Stimulated activated CD8-positive, alpha-beta memory T cell treated with anti-CD3 and anti-CD28 coated beads, Interleukin-2, amount 100 ng/mL, for 48 hours (primary cell): ENCODE measurements around the gene SLC26A11.
A peak's percentile ranks its signal among the peaks of the same experiment; 100 is the strongest.
"Not testable (repeated sequence)": the region's sequence is repeated elsewhere in the genome, so short reads cannot be mapped to it uniquely, and the experiment has no call there.

Experiments
- DNase-seq, 2 donors: peaks; one replicate each; pipeline ENCODE4 v3.0.0-alpha.2; 2020; ENCODE audit warnings: low read depth in 2 of 2

The SLC26A11 gene

GRCh38 chr17:80260791-80261158 is 40.5 kb downstream of the SLC26A11 start, which contains the start of gene RNF213:
TSS of gene RNF213 (plus strand) at chr17:80260852. CDS start at chr17:80263682, 2,830 bp downstream.
- DNase-seq = no peak

DNA sequence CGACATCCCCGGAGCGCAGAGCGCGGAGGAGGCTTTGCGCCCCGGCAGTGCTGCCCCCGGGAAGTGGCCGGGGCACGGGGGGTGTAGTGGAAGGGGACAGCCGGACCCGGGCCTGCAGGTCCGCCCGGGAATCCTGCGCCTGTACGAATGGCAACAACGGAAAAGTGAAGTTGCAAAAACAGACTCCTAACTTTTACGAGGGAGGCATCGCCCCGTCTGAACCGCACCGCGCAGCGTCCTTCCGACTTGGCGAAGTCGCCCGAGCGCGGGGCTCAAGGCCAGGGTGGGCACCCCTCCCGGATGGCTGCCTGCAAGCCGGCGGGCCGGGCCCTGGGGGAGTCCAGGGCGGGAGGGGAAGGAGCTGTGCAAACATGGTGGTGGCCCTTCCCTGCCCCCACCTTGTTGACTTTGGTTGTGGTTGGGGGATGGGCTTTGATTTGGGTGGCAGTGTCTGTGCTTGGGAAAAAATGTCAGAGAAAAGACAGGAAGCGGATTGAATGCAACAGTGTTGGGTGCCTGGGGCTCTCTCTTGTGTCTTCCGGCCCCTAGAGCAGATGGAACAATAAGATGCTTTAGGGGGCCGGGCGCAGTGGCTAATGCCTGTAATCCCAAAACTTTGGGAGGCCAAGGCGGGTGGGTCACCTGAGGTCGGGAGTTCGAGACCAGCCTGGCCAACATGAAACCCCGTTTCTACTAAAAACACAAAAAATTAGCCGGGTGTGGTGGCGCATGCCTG is 41.1 kb downstream of the SLC26A11 start:
- DNase-seq = no peak

GRCh38 chr17:80261895-80262279 is 41.7 kb downstream of the SLC26A11 start:
- no peak for DNase-seq

DNA sequence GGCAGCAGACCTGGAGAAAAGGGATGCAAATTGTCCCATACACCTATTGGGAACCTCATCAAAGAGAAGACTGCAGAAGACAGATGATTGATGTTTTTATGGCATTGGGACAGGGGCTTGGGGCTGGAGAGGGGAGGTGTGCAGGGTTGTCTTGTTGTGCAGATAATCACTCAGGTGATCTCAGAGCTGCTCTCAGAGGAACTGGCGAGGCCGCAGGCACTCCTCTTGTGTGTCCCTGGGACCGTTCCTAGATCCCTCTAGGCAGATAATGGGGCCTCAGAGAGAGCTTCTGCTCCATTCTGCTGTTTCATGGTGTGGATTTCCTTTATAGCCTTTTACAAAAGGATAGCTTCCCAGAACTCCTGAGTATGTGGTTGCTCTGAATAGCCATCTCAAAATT is 42.1 kb downstream of the SLC26A11 start:
- no peak for DNase-seq

DNA sequence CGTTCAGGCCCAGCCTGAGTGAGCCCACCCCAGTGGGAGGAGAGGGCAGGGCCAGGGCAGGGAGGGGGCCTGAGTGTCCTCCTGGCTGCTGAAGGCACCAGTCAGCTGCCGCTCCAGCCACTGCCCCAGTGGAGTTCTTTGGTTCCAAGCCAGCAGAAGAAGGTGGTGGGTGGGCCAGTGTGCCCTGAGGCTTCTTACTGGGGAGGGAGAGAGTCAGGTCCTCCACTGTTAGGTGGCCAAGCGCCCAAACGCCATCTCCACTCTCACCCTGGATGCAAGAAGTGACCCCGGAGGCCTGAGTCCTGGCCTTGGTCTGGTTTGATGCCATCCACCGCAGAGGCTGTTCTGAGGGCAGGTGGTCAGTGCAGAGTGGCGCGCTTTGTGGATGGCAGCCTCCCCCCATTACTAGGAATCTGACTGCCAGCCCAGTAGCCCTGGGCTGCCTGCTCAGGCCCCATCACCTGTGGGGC is 42.6 kb downstream of the SLC26A11 start:
- DNase-seq = no peak

DNA sequence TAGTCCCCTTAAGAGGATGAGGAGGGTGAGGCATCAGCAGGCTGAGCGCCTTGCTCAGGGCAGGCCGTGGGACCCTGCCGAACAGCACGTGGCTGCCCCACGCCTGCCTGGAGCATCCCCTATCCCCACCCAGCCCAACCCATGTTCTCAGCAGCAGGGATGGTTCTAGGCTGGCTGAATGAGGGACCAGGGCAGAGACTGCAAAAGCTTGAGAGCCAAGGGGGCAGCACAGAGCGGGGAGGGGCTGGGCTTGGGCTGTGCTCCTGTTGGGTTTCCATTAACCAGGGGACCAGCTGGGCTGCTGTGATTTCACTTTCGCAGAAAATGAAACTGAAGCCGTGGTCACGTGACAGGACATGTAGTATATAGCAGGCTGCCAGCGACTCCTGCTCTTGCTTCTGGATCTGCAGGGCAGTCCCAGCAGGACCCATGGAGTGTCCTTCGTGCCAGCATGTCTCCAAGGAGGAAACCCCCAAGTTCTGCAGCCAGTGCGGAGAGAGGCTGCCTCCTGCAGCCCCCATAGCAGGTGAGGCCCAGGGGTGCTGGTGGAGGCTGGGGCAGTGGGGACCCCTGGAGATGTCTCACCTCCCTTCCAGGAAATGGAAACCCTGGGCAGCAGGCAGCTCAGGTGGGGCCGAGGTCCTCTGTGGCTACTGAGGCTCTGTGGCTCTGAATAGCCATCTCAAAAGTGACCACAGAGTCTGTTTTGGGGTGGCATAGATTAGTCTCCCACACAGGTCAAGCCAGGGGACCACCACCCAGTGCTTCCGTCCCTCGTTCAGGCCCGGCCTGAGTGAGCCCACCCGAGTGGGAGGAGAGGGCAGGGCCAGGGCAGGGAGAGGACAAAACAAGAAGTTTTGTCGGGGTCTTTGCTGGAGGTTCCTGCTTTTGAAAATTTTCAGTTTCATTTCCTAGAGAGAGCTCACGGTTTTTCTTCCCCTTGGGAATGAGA is 43.3 kb downstream of the SLC26A11 start:
- peak; percentile 73 to 80 for DNase-seq

GRCh38 chr17:80264205-80265075 is 44.2 kb downstream of the SLC26A11 start:
- DNase-seq = peak; percentile 56 to 57

GRCh38 chr17:80265205-80266068 is 45.2 kb downstream of the SLC26A11 start:
- DNase-seq = peak in 1 of 2 donors; percentile 56

DNA sequence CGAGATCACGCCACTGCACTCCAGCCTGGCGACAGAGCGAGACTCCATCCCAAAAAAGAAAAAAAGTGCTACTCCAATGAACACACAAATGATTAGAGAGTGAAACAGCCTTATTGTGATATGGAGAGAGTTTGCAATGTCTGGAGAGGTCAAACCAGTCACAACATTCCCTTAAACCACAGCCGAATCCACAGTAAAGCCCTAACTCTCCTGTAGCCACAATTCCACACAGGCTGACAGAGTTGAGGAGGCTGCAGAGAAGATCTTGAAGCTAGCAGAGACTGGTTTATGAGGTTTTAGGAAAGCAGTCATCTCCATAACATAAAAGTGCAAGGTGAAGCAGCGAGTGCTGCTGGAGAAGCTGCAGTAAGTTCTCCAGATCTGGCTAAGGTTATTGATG is 47.2 kb downstream of the SLC26A11 start:
- no peak for DNase-seq

DNA sequence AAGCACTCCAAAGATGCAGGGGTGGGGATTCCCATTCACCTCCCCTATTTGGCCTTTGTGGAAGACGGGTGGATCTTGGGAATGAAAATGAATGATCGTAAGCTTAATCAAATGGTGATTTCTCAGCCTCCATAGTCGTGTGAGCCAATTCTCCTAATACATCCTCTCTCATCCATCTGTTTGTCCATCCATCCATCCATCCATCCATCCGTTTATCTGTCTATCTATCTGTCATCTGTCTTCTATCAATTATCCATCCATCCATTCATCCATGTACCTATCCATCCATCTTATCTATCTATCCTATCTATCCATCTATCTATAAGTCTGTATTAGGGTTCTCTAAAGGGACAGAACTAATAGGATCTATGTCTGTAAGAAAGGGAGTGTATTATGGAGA is 48.2 kb downstream of the SLC26A11 start:
- DNase-seq = no peak

DNA sequence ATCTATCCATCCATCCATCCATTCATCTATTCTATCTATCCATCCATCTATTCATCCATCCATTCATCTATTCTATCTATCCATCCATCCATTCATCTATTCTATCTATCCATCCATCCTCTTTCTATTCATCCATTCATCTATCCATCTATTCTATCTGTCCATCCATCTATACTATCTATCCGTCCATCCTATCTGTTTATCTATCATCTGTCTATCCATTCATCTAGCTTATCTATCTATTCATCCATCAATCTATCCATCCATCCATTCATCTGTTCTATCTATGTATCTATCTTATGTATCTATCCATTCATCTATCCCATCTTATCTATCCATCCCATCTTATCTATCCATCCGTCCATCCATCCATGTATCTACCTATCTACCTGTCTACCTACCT is 49.2 kb downstream of the SLC26A11 start:
- no peak for DNase-seq

- DNase-seq = no peak
These were observed 49.9 kb downstream of the SLC26A11 start for GRCh38 chr17:80270104-80270503.

DNA sequence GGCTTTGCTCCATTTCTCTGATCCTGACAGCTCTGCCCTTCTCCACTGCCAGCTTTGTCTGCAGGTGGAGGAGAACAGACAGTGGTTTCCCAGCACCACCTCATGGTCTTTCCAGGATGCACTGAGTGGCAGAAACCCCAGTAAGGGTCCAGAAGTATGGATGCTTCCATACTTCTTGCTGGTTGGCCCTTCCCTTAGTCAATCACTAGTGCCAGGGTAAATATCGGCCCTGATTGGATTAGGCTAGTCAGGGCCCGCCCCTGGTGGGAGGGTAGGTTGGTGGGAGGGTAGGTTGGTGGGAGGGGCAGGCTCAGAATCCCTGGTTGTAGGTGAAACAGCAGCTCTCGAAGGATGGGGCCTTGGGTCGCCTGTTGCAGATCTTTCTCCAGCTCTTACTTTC is 50.6 kb downstream of the SLC26A11 start:
- no peak for DNase-seq

GRCh38 chr17:80272366-80272765 is 52.1 kb downstream of the SLC26A11 start:
- DNase-seq = no peak

- no peak for DNase-seq
These were observed 54.1 kb downstream of the SLC26A11 start for GRCh38 chr17:80274331-80274730.

- no peak for DNase-seq
These were observed 54.7 kb downstream of the SLC26A11 start for GRCh38 chr17:80274871-80275449.

GRCh38 chr17:80275857-80276256 is 55.6 kb downstream of the SLC26A11 start:
- DNase-seq = not testable (repeated sequence)

GRCh38 chr17:80277751-80278671 is 57.8 kb downstream of the SLC26A11 start:
- DNase-seq = no peak

- no peak for DNase-seq
These were observed 59.7 kb downstream of the SLC26A11 start for GRCh38 chr17:80279895-80280294.
